DMS153 (cell line): Measurements from ENCODE around the gene RALGPS2.
"Not testable (repeated sequence)": the region's sequence is repeated elsewhere in the genome, so short reads cannot be mapped to it uniquely, and the experiment has no call there.

Source experiments
- DNase-seq: peaks from one replicate; lab custom pipeline; 2025; lab: John Stamatoyannopoulos, UW

The RALGPS2 gene

GRCh38 chr1:178942285-178943198 is 217.5 kb downstream of the RALGPS2 start:
- no peak for DNase-seq

DNA sequence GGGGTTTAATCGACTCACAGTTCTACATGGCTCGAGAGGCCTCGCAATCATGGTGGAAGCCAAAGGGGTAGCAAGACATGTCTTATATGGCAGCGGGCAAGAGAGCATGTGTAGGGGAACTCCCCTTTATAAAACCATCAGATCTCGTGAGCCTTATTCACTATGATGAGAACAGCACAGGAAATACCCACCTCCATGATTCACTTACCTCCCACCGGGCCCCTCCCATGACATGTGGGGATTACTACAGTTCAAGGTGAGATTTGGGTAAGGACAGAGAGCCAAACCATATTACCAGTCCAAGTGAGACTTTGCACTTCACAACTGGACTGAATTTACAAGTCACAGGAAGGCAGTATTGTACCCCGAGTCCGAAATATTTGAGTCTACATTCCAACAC is 219.7 kb downstream of the RALGPS2 start:
- DNase-seq: no peak

GRCh38 chr1:178945763-178946266 is 220.8 kb downstream of the RALGPS2 start:
- no peak for DNase-seq

DNA sequence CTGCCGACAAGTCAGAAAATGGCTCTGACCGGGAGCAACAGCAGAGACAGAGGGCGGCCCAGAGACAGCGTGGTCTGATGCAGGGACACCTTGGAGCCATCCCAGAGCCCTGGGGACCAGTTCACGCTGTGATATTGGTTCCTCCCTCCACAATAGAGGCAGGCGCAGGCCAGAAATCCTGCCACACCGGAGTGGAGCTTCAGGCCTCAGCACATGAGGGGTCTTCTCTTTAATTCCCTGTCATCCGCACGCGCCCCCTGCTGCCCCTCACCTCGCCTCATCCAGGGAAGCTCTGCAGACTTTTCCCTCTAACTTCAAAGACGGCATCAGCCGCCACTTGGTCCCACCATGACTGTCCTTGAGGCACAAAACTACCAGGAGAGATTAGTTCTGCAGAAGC is 221.4 kb downstream of the RALGPS2 start:
- DNase-seq: no peak

DNA sequence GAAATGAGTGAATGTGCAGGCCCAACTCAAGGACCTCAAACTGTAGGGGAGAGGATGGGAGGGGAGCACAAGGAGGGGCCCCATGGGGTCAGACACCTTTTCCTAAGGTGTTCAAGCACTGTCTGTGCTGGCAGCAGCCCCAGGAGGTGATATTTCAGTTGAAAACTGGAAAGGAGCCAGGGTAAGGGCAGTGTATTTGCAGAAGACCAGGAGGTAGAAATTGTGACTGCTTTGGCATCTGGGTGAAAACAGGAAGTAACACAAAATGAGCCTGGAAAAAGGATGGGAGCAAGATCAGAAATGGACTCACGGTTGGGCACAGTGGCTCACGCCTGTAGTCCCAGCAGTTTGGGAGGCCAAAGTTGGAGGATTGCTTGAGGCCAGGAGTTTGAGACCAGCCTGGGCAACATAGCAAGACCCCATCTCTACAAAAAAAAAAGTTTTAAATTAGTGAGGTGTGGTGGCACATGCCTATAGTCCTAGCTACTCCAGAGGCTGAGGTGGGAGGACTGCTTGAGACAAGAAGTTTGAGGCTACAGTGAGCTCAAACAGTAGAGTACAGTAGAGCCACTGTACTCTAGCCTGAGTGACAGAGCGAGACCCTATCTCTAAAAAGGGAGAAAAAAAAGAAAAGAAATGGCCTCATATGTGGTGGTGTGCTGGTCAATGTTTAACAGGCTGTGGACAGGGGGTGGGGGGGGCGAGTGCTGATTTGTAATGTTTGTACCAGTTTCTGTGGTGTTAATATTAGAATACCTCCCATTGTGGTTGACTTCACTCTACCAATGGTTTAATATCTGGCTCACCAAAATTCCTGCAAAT is 222.0 kb downstream of the RALGPS2 start:
- no peak for DNase-seq

DNA sequence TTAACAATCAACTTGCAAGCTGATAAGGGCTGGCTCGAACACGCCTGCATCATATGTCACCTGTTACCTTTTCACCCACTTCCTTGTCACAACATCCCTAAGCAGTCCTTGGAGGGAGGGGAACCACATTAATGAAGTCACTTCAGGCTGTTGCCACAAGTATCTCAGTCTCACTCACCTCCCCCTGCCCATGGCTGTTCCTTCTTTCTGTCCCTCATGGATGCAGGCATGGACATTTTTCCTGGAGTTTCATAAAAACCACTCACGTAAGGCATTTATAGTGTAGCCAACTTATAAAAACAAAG is 222.6 kb downstream of the RALGPS2 start:
- DNase-seq: no peak

GRCh38 chr1:178948676-178949075 is 223.6 kb downstream of the RALGPS2 start:
- DNase-seq: no peak

- DNase-seq: not testable (repeated sequence)
These were observed 224.8 kb downstream of the RALGPS2 start for GRCh38 chr1:178949866-178950265.

- DNase-seq: no peak
These were observed 226.6 kb downstream of the RALGPS2 start for GRCh38 chr1:178951600-178951999.

GRCh38 chr1:178953034-178953433 is 228.0 kb downstream of the RALGPS2 start:
- DNase-seq: no peak

GRCh38 chr1:178953538-178954324 is 228.7 kb downstream of the RALGPS2 start:
- no peak for DNase-seq

DNA sequence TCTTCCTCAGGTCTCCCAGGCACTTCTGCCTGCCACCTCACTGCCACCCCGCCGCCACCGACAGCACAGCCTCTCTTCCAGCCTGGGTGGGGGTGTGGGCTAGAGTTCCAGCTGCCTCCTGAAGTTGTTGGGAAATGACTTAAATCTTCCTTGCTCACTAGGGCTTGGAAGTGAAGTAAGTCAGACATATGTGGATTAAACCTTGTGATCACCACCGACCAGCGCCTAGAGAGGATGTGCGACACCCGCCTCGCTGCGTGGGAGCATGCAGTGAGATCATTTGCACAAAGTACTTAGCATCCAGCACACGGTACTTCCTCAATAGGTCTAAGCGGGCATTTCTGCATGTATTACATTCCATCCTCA is 229.3 kb downstream of the RALGPS2 start:
- DNase-seq: no peak

DNA sequence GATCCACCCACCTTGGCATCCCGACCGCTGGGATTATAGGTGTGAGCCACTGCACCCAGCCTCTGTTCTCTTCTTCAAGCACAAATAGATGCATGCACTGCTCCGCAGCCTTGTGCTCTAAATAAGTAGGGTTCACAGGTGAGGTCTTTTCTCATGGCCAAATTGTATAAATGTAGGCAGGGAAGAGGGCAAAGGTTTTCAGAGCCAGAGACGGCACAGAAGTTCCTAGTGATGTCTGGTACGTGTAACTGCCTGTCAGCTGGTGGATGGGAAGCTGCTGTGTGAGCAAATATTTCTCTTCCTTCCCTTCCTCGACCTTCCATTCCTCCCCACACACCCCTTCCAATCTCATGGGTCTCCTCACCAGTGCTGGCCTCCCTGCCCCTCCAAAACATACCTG is 229.9 kb downstream of the RALGPS2 start:
- DNase-seq: no peak

- no peak for DNase-seq
These were observed 230.4 kb downstream of the RALGPS2 start for GRCh38 chr1:178955391-178955954.

DNA sequence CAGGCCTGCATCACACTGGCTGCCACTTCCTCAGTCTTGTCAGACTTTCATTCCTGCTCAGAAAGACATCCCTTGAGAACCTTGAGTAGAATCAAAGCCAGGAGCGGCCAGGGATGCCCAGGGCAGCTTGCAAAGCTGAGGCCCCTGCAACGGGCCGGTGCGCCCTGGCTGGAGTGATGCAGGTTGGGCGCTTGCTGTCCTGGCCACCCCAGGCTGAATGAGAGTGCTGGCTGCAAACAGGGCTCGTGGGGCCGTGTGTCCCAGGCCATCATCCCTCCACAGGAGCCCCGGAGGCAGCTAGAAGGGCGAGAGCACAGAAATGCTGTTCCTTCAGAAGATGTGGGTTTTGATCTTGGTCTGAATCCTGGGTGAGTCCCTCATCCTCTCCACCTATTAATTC is 233.4 kb downstream of the RALGPS2 start:
- DNase-seq: no peak

DNA sequence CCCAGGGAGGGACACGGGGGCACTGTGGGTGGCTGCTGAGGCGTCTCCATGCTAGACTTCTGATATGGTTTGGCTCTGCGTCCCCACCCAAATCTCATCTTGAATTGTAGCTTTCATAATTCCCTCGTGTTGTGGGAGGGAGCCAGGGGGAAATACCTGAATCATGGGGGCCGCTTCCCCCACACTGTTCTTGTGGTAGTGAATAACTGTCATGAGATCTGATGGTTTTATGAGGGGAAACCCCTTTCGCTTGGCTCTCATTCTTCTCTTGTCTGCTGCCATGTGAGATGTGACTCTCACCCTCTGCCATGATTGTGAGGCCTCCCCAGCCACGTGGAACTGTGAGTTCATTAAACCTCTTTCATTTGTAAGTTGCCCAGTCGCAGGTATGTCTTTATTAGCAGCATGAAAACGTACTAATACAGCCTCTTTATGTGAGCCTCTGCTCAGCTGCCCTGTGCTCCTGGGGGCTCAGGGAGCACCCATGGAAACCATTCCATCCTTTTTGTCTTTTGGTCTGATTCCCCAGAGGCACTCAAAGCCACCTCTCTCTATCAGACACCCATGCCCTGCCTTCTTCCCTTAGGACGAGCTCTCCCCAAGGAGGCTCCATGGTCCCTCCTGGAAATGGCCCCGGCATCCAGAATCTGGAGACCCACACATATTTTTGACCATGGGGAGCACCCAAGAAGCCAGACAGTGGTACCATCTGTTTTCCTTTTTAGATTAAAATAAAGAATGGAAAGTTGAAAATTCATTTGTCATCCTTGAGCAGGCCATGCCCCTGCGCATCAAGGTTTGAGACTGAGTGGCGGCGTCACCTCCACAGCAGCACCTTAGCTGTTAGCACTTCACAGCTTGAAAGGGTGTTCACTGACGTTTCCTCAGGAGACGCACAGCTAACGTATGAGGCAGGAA is 234.8 kb downstream of the RALGPS2 start:
- no peak for DNase-seq

GRCh38 chr1:178960482-178961240 is 235.6 kb downstream of the RALGPS2 start:
- DNase-seq: no peak

DNA sequence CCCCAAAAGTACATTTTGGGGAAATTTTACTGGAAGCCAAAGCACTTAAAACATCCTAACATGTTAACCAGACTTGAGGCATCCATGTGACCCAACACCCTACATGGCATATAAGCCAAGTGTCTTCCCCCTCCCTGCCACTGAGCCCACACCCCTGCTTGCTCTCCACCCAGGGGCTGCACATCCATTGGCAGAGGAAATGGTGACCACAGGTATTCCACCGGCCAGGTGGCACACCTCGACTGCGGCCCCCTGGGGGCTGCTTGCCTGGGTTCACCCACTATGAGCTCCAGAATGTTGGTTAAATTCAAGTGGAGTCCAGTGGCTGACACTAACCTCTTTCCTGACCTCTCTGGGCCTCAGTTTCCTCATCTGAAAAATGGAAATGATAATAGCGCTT is 236.3 kb downstream of the RALGPS2 start:
- DNase-seq: no peak

DNA sequence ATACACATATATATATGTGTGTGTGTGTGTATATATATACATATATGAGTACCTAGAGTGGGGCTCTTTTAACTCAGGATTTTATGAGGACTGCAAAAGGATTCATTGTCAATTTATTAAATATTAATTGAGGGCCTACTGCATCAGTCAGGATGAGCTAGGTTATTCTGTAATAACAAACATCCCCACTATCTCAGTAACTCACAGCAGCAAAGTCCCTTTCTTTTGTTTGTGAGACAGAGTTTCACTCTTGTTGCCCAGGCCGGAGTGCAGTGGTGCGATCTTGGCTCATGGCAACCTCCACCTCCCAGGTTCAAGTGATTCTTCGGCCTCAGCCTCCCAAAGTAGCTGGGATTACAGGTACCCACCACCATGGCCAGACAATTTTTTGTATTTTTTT is 236.8 kb downstream of the RALGPS2 start:
- no peak for DNase-seq
